Activated CD8-positive, alpha-beta T cell treated with anti-CD3 and anti-CD28 coated beads, Interleukin-2, amount 10 ng/mL, durations not matched to agents 7 days and 5 days (primary cell): ENCODE results near the gene BACE2. TPM values are rescaled to one million over a fixed set of nuclear protein-coding genes. Genes with fewer than 3 reads are reported as not detected.
"Not testable (repeated sequence)": the region's sequence is repeated elsewhere in the genome, so short reads cannot be mapped to it uniquely, and the experiment has no call there.

Source experiments
- ATAC-seq: fragments of 150-1000 bp; cut with Tn5 transposase; one replicate; pipeline ENCODE4 v1.10.0; 2021; ENCODE audit warnings: moderate library complexity
- CTCF ChIA-PET: fragments of 350-600 bp; sonication (Branson Sonifier 250); formaldehyde crosslinking; loops from one replicate; lab custom pipeline; 2021; ENCODE audit warnings: antibody characterized with exemption; lab: Charles Lee
- POLR2A ChIA-PET: fragments of 350-600 bp; sonication (Branson Sonifier 250); formaldehyde crosslinking; loops from one replicate; lab custom pipeline; 2021; ENCODE audit warnings: antibody characterized with exemption; lab: Charles Lee
- DNase-seq: peaks from one replicate; pipeline ENCODE4 v3.0.0-alpha.2; 2020
- H3K27ac Mint-ChIP-seq: one replicate; pipeline ENCODE4 v1.8.0; 2021; ENCODE audit warnings: mild to moderate bottlenecking, mixed read lengths
- H3K27me3 Mint-ChIP-seq: one replicate; pipeline ENCODE4 v1.8.0; 2021; ENCODE audit warnings: low read depth, mixed read lengths
- H3K36me3 Mint-ChIP-seq: one replicate; pipeline ENCODE4 v1.8.0; 2021; ENCODE audit warnings: low read depth, mixed read lengths
- H3K4me1 Mint-ChIP-seq: one replicate; pipeline ENCODE4 v1.8.0; 2021; ENCODE audit warnings: low read depth, mixed read lengths
- H3K4me3 Mint-ChIP-seq: one replicate; pipeline ENCODE4 v1.8.0; 2021; ENCODE audit warnings: mild to moderate bottlenecking, mixed read lengths
- H3K9me3 Mint-ChIP-seq: one replicate; pipeline ENCODE4 v1.8.0; 2022; ENCODE audit warnings: mixed read lengths; ENCODE audit not compliant: insufficient read depth
- total RNA-seq, 2 experiments: library from RNA; stranded (reverse); gene quantifications; one replicate each; pipeline ENCODE4 v1.2.3, GENCODE V29; 2021

The BACE2 gene
- total RNA-seq, 2 experiments from 2014 or later = 4.1 to 4.6 TPM

DNA sequence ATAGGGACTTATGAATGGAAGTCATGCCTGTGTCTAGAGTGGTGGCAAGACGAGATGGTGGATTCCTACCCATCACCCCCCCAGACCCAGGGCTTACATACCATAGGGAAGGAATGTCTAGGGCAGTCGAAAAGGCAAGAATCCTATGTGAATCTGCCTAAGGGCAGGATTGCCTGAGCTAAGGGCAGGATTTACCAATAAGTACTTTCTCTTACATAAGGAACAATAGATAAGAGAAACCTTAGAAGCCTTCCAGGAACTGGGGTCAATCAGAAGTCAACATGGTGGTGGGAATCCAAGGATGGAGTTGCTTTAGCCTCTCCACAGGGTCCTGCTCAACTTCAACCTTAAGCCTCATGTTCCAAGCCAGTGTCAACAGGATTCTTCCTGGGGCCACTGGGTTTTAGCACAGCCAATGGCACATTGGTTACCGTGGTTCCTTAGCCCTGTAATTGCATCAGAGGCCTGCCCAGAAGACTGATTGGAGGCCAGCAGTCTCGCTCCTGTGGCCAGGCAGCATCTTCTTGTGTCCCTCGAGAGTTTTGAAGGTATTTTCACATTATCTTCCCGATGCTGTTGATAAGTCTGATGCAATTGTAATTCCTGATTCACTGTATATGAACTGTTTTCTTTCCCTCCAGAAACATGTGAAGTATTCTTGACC lies 20.7 kb downstream of the BACE2 start:
- H3K4me1 Mint-ChIP-seq = no peaks in the 10 kb centered on the region
- H3K36me3 Mint-ChIP-seq = no peaks in the 10 kb centered on the region
- peaks cover 4% of the 10 kb centered on the region for H3K9me3 Mint-ChIP-seq
- ChIA-PET POLR2A (no interaction called here), CTCF (no interaction called here)
- DNase-seq (no peak), ATAC-seq (no peak)
- no peak overlapping the region for H3K4me3 Mint-ChIP-seq
- H3K27me3 Mint-ChIP-seq = peaks cover 2% of the 10 kb centered on the region
- no peak overlapping the region for H3K27ac Mint-ChIP-seq

DNA sequence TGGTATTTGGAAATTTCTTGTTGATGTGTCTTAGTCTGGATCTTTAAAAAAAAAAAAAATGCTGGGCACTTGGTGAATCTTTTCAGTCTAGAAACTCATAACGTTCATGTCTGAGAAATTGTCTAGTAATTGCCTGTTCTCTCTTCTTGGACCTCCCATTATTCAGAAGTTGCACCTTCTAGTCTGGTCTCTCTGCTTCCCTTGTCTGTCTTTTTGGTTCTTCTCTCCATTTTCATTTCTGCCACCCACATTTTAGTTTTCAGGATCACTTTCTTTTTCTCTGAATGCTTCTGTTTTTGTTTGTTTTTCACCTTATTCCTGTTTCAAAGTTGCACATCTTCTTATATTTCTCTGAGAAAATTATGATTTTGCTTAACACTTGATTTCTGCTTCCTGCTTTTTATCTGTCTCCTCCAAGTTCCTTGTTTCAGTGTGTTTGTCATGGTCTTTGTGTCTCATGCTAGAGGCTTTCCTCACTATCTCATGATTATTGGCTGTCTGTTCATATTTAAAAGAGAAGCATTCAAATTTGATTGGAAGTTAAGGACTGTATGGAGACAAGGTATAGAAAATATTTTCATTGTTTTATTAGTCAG lies 21.3 kb downstream of the BACE2 start:
- no peak overlapping the region for H3K4me3 Mint-ChIP-seq
- POLR2A ChIA-PET = interaction anchor here (0.8 kb wide), 1 partner anchor 24 kb away, joined by 3 read pairs; no protein-coding TSS in a partner anchor

DNA sequence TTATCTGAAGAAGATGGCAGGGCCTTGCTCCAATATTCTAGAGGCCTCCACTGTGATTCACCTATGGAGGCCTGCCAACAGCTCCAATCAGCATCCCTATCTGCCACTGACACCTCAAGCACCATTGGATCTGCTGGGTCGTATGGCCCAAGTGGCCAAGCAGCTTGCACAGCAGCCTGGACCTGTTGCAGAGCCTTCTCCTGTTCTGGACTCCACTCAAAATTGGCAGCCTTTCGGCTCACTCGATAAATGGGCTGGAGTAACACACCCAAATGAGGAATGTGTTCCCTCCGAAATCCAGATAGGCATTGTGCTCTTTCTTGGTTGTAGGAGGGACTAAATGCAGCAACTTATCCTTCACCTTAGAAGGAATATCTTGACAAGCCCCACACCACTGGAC lies 24.6 kb downstream of the BACE2 start:
- H3K4me1 Mint-ChIP-seq, ATAC-seq, DNase-seq, H3K27ac Mint-ChIP-seq, CTCF ChIA-PET, H3K4me3 Mint-ChIP-seq, H3K36me3 Mint-ChIP-seq, H3K9me3 Mint-ChIP-seq, POLR2A ChIA-PET, H3K27me3 Mint-ChIP-seq: not testable (repeated sequence)

More for the DNA sequence above, 21.3 kb downstream of the BACE2 start:
- ATAC-seq (no peak), DNase-seq (no peak)
- CTCF ChIA-PET = no interaction called here
- Mint-ChIP-seq H3K27ac (no peak overlapping the region), H3K27me3 (peaks cover under 1% of the 10 kb centered on the region), H3K9me3 (peaks cover 4% of the 10 kb centered on the region), H3K4me1 (no peaks in the 10 kb centered on the region), H3K36me3 (no peaks in the 10 kb centered on the region)

GRCh38 chr21:41195311-41195710 lies 27.4 kb downstream of the BACE2 start:
- ChIA-PET CTCF (no interaction called here), POLR2A (interaction anchor here (0.5 kb wide), 1 partner anchor 11 kb away, joined by 3 read pairs; no protein-coding TSS in a partner anchor)
- DNase-seq (no peak), ATAC-seq (no peak)
- Mint-ChIP-seq H3K27me3 (peaks cover 2% of the 10 kb centered on the region), H3K9me3 (peaks cover 4% of the 10 kb centered on the region), H3K4me1 (no peaks in the 10 kb centered on the region), H3K36me3 (no peaks in the 10 kb centered on the region), H3K4me3 (no peak overlapping the region), H3K27ac (no peak overlapping the region)

DNA sequence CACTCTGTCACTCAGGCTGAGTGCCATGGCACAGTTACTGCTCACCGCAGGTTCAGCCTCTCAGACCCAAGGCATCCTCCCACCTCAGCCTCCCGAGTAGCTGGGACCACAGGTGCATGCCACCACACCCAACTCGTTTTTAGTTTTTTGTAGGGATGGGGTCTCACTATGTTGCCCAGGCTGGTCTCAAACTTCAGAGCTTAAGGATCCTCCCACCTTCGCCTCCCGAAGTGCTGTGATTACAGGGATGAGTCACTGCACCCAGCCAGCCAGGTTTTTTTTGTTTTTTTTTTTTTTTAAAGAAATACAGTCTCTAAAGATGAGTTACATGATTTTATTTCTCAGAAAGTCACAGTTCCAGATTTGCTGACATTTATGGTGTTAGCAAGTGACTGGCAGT lies 29.0 kb downstream of the BACE2 start:
- Mint-ChIP-seq H3K4me1 (no peaks in the 10 kb centered on the region), H3K36me3 (no peaks in the 10 kb centered on the region), H3K4me3 (no peak overlapping the region), H3K27ac (no peak overlapping the region), H3K9me3 (no peaks in the 10 kb centered on the region), H3K27me3 (peaks cover 2% of the 10 kb centered on the region)
- ChIA-PET POLR2A (no interaction called here), CTCF (no interaction called here)
- no peak for ATAC-seq
- no peak for DNase-seq

DNA sequence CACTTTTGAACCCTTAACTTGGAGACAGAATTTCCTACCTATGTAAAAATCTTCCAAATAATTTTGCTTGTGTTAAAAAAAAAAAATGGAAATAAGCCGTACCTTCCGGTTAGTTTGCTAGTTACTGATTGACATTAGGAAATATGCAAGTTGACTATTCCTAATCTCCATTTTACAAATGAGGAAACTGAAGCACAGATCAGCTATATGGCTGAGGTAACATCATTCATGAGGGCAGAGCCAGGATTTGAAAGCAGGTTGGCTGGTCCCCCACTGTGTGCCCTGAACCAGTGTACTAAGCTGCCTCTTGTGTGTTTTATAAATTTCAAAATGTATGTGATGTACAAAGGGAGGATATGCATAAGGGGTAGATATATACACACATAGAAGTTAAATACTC lies 29.6 kb downstream of the BACE2 start:
- ChIA-PET CTCF (no interaction called here), POLR2A (no interaction called here)
- H3K27ac Mint-ChIP-seq = no peak overlapping the region
- no peak for DNase-seq
- no peaks in the 10 kb centered on the region for H3K36me3 Mint-ChIP-seq
- no peaks in the 10 kb centered on the region for H3K4me1 Mint-ChIP-seq
- no peaks in the 10 kb centered on the region for H3K9me3 Mint-ChIP-seq
- H3K27me3 Mint-ChIP-seq = peaks cover 2% of the 10 kb centered on the region
- no peak for ATAC-seq
- H3K4me3 Mint-ChIP-seq = no peak overlapping the region

- H3K4me3 Mint-ChIP-seq, CTCF ChIA-PET, H3K9me3 Mint-ChIP-seq, POLR2A ChIA-PET, DNase-seq, ATAC-seq, H3K4me1 Mint-ChIP-seq, H3K27me3 Mint-ChIP-seq, H3K36me3 Mint-ChIP-seq, H3K27ac Mint-ChIP-seq: not testable (repeated sequence)
Measured at GRCh38 chr21:41198647-41199046, 30.7 kb downstream of the BACE2 start.

DNA sequence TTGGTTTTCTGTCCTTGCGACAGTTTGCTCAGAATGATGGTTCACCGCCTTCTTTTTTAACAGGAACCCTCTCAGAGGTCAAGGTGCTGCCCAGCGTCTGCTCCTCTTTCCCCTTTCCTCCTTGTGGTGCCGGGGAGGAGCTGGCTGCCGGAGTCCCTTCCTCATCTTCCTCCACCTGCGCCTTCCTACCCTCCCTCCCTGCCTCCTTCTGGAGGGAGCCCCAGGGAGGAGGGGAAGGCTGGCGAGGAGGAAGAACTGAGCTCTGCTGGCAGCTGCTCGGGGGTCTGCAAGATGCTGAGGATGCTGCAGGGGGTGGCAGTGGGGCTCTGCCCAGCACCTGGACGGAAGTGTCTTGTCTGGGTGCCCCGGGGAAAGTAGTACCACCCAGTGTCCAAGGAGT lies 31.2 kb downstream of the BACE2 start:
- POLR2A ChIA-PET = no interaction called here
- Mint-ChIP-seq H3K36me3 (no peaks in the 10 kb centered on the region), H3K27me3 (peaks cover 9% of the 10 kb centered on the region), H3K4me3 (no peak overlapping the region), H3K4me1 (no peaks in the 10 kb centered on the region), H3K9me3 (no peaks in the 10 kb centered on the region), H3K27ac (no peak overlapping the region)
- ATAC-seq (no peak), DNase-seq (no peak)
- CTCF ChIA-PET = no interaction called here

DNA sequence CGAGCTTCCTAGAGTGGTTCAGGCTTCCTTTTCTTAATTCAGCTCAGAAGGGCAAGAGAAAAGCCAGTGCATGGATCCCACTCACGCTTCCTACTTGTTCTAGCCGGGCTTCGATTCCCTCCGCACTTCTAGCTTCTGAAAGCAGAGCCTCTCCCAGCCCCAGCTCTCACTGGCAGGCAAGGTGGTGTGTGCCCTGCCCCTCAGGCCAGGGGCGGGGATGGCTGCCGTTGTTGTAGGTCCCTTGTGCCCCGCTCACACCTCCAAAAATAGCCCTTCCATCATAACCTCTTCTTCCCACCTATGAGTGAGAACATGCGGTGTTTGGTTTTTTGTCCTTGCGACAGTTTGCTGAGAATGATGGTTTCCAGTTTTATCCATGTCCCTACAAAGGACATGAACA lies 31.6 kb downstream of the BACE2 start:
- Mint-ChIP-seq H3K27ac (no peak overlapping the region), H3K4me3 (no peak overlapping the region)
- CTCF ChIA-PET = no interaction called here

DNA sequence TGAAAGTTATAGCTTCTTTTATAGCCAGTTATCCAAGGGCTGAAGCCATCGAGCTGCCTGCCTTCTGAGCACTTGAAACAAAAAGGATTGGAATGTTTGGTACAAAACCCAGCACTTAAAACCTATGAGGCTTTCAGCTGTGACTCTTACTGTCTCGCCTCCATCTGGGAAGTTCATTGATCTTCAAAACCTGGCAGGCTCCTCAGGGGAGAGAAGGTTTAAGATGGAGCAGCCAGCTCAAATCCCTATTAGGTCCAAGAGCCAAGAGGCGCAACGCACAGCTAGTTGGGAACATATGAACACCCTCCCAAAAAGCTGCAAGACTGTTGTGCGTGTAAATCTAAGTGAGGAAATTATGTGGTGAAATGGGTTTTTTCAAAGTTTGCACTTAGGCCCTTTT lies 33.4 kb downstream of the BACE2 start:
- DNase-seq (no peak), ATAC-seq (no peak)
- no peaks in the 10 kb centered on the region for H3K9me3 Mint-ChIP-seq
- H3K4me1 Mint-ChIP-seq = no peaks in the 10 kb centered on the region
- H3K36me3 Mint-ChIP-seq = no peaks in the 10 kb centered on the region
- H3K27me3 Mint-ChIP-seq = peaks cover 11% of the 10 kb centered on the region
- ChIA-PET POLR2A (no interaction called here), CTCF (no interaction called here)
- H3K27ac Mint-ChIP-seq = no peak overlapping the region
- no peak overlapping the region for H3K4me3 Mint-ChIP-seq

More for the DNA sequence above, 31.6 kb downstream of the BACE2 start:
- ATAC-seq (no peak), DNase-seq (no peak)
- H3K4me1 Mint-ChIP-seq = no peaks in the 10 kb centered on the region
- no peaks in the 10 kb centered on the region for H3K9me3 Mint-ChIP-seq
- no peaks in the 10 kb centered on the region for H3K36me3 Mint-ChIP-seq
- peaks cover 9% of the 10 kb centered on the region for H3K27me3 Mint-ChIP-seq
- POLR2A ChIA-PET = no interaction called here

DNA sequence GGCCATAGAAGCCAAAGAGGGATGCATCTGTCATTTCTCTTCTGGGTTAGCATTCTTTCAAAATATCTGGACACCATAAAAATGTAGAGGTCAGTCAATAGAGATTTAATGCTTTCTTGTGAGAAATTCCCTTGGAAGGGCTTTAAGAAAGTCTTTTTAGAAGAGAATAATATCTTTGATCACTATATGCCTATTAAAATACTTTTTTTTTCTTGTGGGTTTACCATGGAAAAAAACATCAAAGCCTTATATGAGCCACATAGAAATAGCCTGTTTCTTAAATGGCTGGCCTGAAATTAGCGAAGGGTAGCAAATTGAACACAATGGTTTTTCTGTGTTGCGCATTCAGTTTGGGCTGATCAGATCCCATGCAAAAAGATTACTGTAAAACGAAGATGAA lies 36.8 kb downstream of the BACE2 start:
- peaks cover 12% of the 10 kb centered on the region for H3K4me1 Mint-ChIP-seq
- no peak overlapping the region for H3K4me3 Mint-ChIP-seq
- ATAC-seq = no peak
- H3K27me3 Mint-ChIP-seq = peaks cover 12% of the 10 kb centered on the region
- H3K36me3 Mint-ChIP-seq = no peaks in the 10 kb centered on the region
- POLR2A ChIA-PET = no interaction called here
- H3K9me3 Mint-ChIP-seq = no peaks in the 10 kb centered on the region
- no peak overlapping the region for H3K27ac Mint-ChIP-seq
- CTCF ChIA-PET = no interaction called here
- DNase-seq = no peak

DNA sequence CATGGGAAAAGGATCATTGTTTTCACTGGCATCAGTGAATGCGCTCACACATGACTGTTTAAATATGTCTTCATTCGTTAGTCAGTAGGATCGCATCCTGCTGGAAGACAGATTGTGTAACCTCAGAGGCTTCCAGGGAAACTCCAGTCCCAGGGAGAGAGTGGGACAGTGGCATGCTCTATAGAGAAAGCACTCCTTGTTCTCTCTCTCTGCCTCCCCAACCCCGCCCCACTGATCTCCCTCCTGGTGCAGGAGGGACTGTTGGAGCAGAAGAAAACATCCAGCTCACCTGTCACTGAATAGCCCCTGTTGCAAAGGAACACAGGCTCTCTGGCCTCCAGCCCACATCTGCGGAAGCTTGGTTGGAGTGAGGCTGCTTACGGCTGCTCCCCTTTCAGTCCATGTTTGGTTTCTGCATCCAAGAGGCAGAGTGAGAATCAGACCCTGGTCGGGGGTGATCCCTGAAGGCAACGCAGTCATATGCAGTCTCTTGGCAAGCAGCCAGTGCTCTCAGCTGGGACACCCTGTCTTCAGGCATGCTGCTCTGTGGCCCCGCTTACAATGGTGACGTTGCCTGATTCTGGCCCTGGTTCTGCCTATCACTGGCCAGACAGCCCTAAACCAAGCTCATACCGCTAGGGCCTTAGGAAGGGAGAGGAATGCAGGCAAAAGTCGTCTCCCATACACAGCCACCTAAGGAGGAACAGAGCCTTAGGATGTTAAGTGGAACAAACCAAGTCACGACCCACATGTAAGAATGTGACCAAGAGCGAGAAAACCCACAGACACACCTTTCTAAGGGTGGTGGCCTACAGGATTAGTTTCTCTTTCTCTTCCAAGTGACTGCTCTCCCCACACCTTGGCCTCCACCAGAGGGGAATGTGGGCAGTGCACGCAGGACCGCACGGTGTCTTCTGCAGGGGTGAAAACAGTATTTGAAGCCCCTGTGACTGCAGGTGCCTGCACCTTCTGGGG lies 39.7 kb downstream of the BACE2 start:
- Mint-ChIP-seq H3K36me3 (no peaks in the 10 kb centered on the region), H3K9me3 (no peaks in the 10 kb centered on the region)
- CTCF ChIA-PET = no interaction called here

More for the DNA sequence above, 39.7 kb downstream of the BACE2 start:
- H3K4me1 Mint-ChIP-seq = peaks cover 12% of the 10 kb centered on the region
- H3K4me3 Mint-ChIP-seq = no peak overlapping the region
- POLR2A ChIA-PET = no interaction called here
- peak overlapping the region; percentile 21 for H3K27ac Mint-ChIP-seq
- peak; percentile 91 for ATAC-seq
- peaks cover 12% of the 10 kb centered on the region for H3K27me3 Mint-ChIP-seq
- peak; percentile 45 for DNase-seq
